SK-N-SH (cell line): ENCODE measurements around the gene NPC2. TPM values are rescaled to one million over a fixed set of nuclear protein-coding genes. Genes with fewer than 3 reads are reported as not detected.

Experiments used
- CTCF ChIA-PET: fragments of 300-600, 350-600 bp; formaldehyde crosslinking; extraction: SDS; loops from one replicate; lab custom pipeline; 2021; lab: Yijun Ruan, JAX
- POLR2A ChIA-PET: fragments of 350-600 bp; sonication (Branson Sonifier 250); formaldehyde crosslinking; extraction: SDS; loops from one replicate; lab custom pipeline; 2020; ENCODE audit warnings: antibody characterized with exemption, inconsistent platforms; lab: Yijun Ruan, JAX
- DNase-seq: peaks from one replicate; pipeline ENCODE4 v3.0.0; 2012
- H2AFZ ChIP-seq: fragments of 200-600 bp; sonication (generic); 2 replicates; pipeline ENCODE4 v1.8.1; 2016; ENCODE audit warnings: antibody characterized with exemption, mild to moderate bottlenecking, low read depth
- H3F3A ChIP-seq: fragments of 200-600 bp; sonication (generic); replicated peaks from 2 replicates; pipeline ENCODE3; 2016; ENCODE audit warnings: antibody characterized with exemption, mild to moderate bottlenecking; ENCODE audit not compliant: insufficient read depth
- H3K27ac ChIP-seq, 2 experiments: fragments of 200-500 bp in 1 of 2; fragments of 200-600 bp in 1 of 2; sonication (Bioruptor generic) in 1 of 2; sonication (generic), shearing (Covaris generic) in 1 of 2; 2 replicates each; pipeline versions ENCODE4 v1.5.1 to v1.6.1; 2014 to 2016; ENCODE audit warnings: low read depth in 2 of 2, inconsistent platforms in 1 of 2, low read length in 1 of 2, mild to moderate bottlenecking in 1 of 2, mixed read lengths in 1 of 2
- H3K27me3 ChIP-seq: fragments of 200-600 bp; sonication (generic), shearing (Covaris generic); 2 replicates; pipeline ENCODE4 v1.6.1; 2016; ENCODE audit warnings: mixed run types; ENCODE audit not compliant: insufficient read depth
- H3K36me3 ChIP-seq, 2 experiments: fragments of 200-500 bp in 1 of 2; fragments of 200-600 bp in 1 of 2; sonication (Bioruptor generic) in 1 of 2; sonication (generic) in 1 of 2; replicated peaks in 1 of 2; 2 replicates each; pipeline versions ENCODE3 to v1.5.1; 2014 to 2016; ENCODE audit warnings: low read length in 1 of 2, mild to moderate bottlenecking in 1 of 2; ENCODE audit not compliant: insufficient read depth in 2 of 2, control insufficient read depth in 1 of 2
- H3K4me1 ChIP-seq, 2 experiments: fragments of 200-500 bp in 1 of 2; fragments of 200-600 bp in 1 of 2; sonication (Bioruptor generic) in 1 of 2; sonication (generic), shearing (Covaris generic) in 1 of 2; 2 replicates each; pipeline versions ENCODE4 v1.5.1 to v1.6.1; 2014 to 2016; ENCODE audit warnings: low read depth in 1 of 2, low read length in 1 of 2, mixed run types in 1 of 2; ENCODE audit not compliant: insufficient read depth in 2 of 2, control insufficient read depth in 1 of 2
- H3K4me2 ChIP-seq: fragments of 200-600 bp; sonication (generic), shearing (Covaris generic); 2 replicates; pipeline ENCODE4 v1.6.1; 2017; ENCODE audit warnings: mixed run types
- H3K4me3 ChIP-seq, 2 experiments: fragments of 200-500 bp in 1 of 2; fragments of 200-600 bp in 1 of 2; sonication (Bioruptor generic) in 1 of 2; sonication (generic), shearing (Covaris generic) in 1 of 2; 2 replicates each; pipeline versions ENCODE4 v1.5.1 to v1.8.1; 2014 to 2016; ENCODE audit warnings: low read depth in 2 of 2, inconsistent platforms in 1 of 2, low read length in 1 of 2, mild to moderate bottlenecking in 1 of 2, mixed read lengths in 1 of 2, moderate library complexity in 1 of 2
- H3K79me2 ChIP-seq: fragments of 200-600 bp; sonication (generic); 2 replicates; pipeline ENCODE4 v1.8.1; 2017; ENCODE audit warnings: mild to moderate bottlenecking; ENCODE audit not compliant: insufficient read depth
- H3K9ac ChIP-seq: fragments of 200-600 bp; sonication (generic); 2 replicates; pipeline ENCODE4 v1.6.1; 2017; ENCODE audit warnings: mixed run types
- H3K9me2 ChIP-seq: fragments of 200-600 bp; sonication (generic); 2 replicates; pipeline ENCODE4 v1.6.1; 2017; ENCODE audit warnings: mixed run types
- H3K9me3 ChIP-seq: fragments of 200-600 bp; sonication (generic); 2 replicates; pipeline ENCODE4 v1.6.1; 2017; ENCODE audit warnings: mixed run types, mild to moderate bottlenecking, moderate library complexity
- H4K20me1 ChIP-seq: fragments of 200-600 bp; sonication (generic); 2 replicates; pipeline ENCODE4 v1.6.1; 2017; ENCODE audit warnings: mild to moderate bottlenecking, mixed run types; ENCODE audit not compliant: insufficient read depth
- EZH2phosphoT487 ChIP-seq: fragments of 200-600 bp; sonication (generic); IDR thresholded peaks from 2 replicates; pipeline ENCODE4 v1.6.1; 2017; ENCODE audit warnings: low read depth, mixed run types, mild to moderate bottlenecking, antibody characterized with exemption, moderate library complexity, borderline replicate concordance
- FOSL2 ChIP-seq: IDR thresholded peaks from 2 replicates; pipeline ENCODE4 v1.4.0; 2012; ENCODE audit warnings: low read depth, mild to moderate bottlenecking, moderate library complexity, borderline replicate concordance
- FOXJ3 ChIP-seq: sonication (generic); formaldehyde crosslinking; IDR thresholded peaks from 2 replicates; pipeline ENCODE4 v1.5.1; 2020; ENCODE audit warnings: mild to moderate bottlenecking, missing genetic modification reagents
- FOXM1 ChIP-seq: IDR thresholded peaks from 2 replicates; pipeline ENCODE4 v1.4.0; 2012; ENCODE audit warnings: low read depth, mild to moderate bottlenecking
- GABPA ChIP-seq: IDR thresholded peaks from 2 replicates; pipeline ENCODE4 v1.4.0; 2012; ENCODE audit warnings: low read depth, mild to moderate bottlenecking
- GATA2 ChIP-seq: sonication (generic); formaldehyde crosslinking; IDR thresholded peaks from 2 replicates; pipeline ENCODE4 v1.5.0; 2020; ENCODE audit warnings: mild to moderate bottlenecking, missing genetic modification reagents
- JUND ChIP-seq: IDR thresholded peaks from 2 replicates; pipeline ENCODE4 v1.4.0; 2012
- MEF2A ChIP-seq: IDR thresholded peaks from 2 replicates; pipeline ENCODE4 v1.4.0; 2012; ENCODE audit warnings: low read depth, borderline replicate concordance
- MXI1 ChIP-seq: IDR thresholded peaks from 2 replicates; pipeline ENCODE4 v1.6.1; 2012; ENCODE audit warnings: mild to moderate bottlenecking, low read depth, low read length, improper control_type of control experiment
- NFIC ChIP-seq: IDR thresholded peaks from 2 replicates; pipeline ENCODE4 v1.4.0; 2012; ENCODE audit warnings: borderline replicate concordance
- NRF1 ChIP-seq: IDR thresholded peaks from 2 replicates; pipeline ENCODE4 v1.6.1; 2012; ENCODE audit warnings: low read depth, mild to moderate bottlenecking, low read length
- RAD21 ChIP-seq: IDR thresholded peaks from 2 replicates; pipeline ENCODE4 v1.6.1; 2012; ENCODE audit warnings: mild to moderate bottlenecking, low read length
- RXRA ChIP-seq: IDR thresholded peaks from 2 replicates; pipeline ENCODE4 v1.4.0; 2012; ENCODE audit warnings: low read depth, mild to moderate bottlenecking, borderline replicate concordance
- SIN3A ChIP-seq: IDR thresholded peaks from 2 replicates; pipeline ENCODE4 v1.6.1; 2012; ENCODE audit warnings: low read depth, mild to moderate bottlenecking, low read length, moderate library complexity, borderline replicate concordance
- SMC3 ChIP-seq: IDR thresholded peaks from 2 replicates; pipeline ENCODE4 v1.6.1; 2012; ENCODE audit warnings: low read depth, low read length, improper control_type of control experiment
- TAF1 ChIP-seq: IDR thresholded peaks from 2 replicates; pipeline ENCODE4 v1.6.1; 2012; ENCODE audit warnings: low read depth, mild to moderate bottlenecking, low read length, moderate library complexity, borderline replicate concordance
- TEAD4 ChIP-seq: IDR thresholded peaks from 2 replicates; pipeline ENCODE4 v1.4.0; 2012; ENCODE audit warnings: mild to moderate bottlenecking, borderline replicate concordance; ENCODE audit not compliant: insufficient read depth
- YY1 ChIP-seq: IDR thresholded peaks from 2 replicates; pipeline ENCODE4 v1.4.0; 2012; ENCODE audit warnings: low read depth, mild to moderate bottlenecking
- WGBS: methylation state at CpG from one replicate; pipeline ENCODE4 v1.1.6; 2017; ENCODE audit warnings: low lambda C conversion rate; 5-methylcytosine and 5-hydroxymethylcytosine counted together
- polyA plus RNA-seq, 3 experiments: library from polyadenylated mRNA; depleted of rRNA; stranded (reverse); fragments of >200 nt; gene quantifications; 2 replicates each; pipeline ENCODE4 v1.2.3, GENCODE V29; 2012
- TF ChIP-seq, protein P1 (sequence below): IDR thresholded peaks from 2 replicates; pipeline ENCODE4 v1.6.1; 2012; ENCODE audit warnings: mild to moderate bottlenecking, low read depth, low read length, moderate library complexity
- TF ChIP-seq, protein P2 (sequence below): IDR thresholded peaks from 2 replicates; pipeline ENCODE4 v1.4.0; 2012; ENCODE audit warnings: low read depth, borderline replicate concordance
- TF ChIP-seq, protein P3 (sequence below): fragments of 150-350 bp; IDR thresholded peaks from 2 replicates; pipeline ENCODE4 v1.6.1; 2017; ENCODE audit warnings: antibody characterized with exemption, low read length, low read depth, borderline replicate concordance

The NPC2 gene
- polyA plus RNA-seq, 1 of the 3 experiments (the other 2 are of a cell fraction), result 522 TPM

DNA sequence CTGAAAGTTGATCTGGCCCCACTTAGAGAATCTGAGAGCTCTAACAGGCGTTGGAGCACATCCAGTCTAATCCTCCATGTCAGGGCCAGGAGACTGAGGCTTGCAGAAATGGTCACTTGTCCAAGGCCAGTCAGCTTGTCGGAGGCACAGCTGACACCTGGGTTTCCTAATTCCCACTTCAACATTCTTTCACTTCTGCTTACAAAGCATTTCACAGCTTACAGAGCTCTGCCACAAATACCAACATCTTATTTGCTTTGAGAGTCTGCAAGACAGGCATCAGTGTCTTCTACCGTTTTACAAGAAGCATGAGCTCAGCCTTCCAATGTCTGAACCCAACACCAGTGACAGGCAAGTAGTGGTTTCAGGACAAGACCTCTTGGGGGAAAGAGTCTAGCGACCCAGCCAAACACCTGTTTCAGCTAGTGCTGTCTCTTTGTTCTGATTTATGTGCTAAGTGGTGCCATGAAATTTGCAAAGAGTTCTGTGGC is 32.3 kb upstream of the NPC2 start:
- Histone ChIP-seq H4K20me1 (no peaks in the 10 kb centered on the region), H2AFZ (no peak overlapping the region), H3K27ac (no peak overlapping the region), H3F3A (no peaks in the 10 kb centered on the region), H3K27me3 (no peaks in the 10 kb centered on the region), H3K4me1 (no peaks in the 10 kb centered on the region; a peak in 1 of 4 replicates), H3K36me3 (peaks cover 15 to 56% of the 10 kb centered on the region in 2 experiments), H3K4me2 (no peak overlapping the region), H3K4me3 (no peak overlapping the region), H3K9ac (no peak overlapping the region), H3K9me2 (no peaks in the 10 kb centered on the region), H3K9me3 (no peaks in the 10 kb centered on the region), H3K79me2 (peaks cover 5% of the 10 kb centered on the region; the same call in 1 of the 2 replicates)
- TF ChIP-seq FOXJ3 (no peak), JUND (no peak), MXI1 (no peak), YY1 (no peak), GATA2 (CRISPR knock-in tag) (no peak), MEF2A (no peak), FOSL2 (no peak), TAF1 (no peak), NRF1 (no peak), RXRA (no peak), RAD21 (no peak)
- TF ChIP-seq, protein P1, sequence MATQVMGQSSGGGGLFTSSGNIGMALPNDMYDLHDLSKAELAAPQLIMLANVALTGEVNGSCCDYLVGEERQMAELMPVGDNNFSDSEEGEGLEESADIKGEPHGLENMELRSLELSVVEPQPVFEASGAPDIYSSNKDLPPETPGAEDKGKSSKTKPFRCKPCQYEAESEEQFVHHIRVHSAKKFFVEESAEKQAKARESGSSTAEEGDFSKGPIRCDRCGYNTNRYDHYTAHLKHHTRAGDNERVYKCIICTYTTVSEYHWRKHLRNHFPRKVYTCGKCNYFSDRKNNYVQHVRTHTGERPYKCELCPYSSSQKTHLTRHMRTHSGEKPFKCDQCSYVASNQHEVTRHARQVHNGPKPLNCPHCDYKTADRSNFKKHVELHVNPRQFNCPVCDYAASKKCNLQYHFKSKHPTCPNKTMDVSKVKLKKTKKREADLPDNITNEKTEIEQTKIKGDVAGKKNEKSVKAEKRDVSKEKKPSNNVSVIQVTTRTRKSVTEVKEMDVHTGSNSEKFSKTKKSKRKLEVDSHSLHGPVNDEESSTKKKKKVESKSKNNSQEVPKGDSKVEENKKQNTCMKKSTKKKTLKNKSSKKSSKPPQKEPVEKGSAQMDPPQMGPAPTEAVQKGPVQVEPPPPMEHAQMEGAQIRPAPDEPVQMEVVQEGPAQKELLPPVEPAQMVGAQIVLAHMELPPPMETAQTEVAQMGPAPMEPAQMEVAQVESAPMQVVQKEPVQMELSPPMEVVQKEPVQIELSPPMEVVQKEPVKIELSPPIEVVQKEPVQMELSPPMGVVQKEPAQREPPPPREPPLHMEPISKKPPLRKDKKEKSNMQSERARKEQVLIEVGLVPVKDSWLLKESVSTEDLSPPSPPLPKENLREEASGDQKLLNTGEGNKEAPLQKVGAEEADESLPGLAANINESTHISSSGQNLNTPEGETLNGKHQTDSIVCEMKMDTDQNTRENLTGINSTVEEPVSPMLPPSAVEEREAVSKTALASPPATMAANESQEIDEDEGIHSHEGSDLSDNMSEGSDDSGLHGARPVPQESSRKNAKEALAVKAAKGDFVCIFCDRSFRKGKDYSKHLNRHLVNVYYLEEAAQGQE, result no peak
- TF ChIP-seq, protein P2, sequence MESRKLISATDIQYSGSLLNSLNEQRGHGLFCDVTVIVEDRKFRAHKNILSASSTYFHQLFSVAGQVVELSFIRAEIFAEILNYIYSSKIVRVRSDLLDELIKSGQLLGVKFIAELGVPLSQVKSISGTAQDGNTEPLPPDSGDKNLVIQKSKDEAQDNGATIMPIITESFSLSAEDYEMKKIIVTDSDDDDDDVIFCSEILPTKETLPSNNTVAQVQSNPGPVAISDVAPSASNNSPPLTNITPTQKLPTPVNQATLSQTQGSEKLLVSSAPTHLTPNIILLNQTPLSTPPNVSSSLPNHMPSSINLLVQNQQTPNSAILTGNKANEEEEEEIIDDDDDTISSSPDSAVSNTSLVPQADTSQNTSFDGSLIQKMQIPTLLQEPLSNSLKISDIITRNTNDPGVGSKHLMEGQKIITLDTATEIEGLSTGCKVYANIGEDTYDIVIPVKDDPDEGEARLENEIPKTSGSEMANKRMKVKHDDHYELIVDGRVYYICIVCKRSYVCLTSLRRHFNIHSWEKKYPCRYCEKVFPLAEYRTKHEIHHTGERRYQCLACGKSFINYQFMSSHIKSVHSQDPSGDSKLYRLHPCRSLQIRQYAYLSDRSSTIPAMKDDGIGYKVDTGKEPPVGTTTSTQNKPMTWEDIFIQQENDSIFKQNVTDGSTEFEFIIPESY, result no peak
- WGBS, result 77% methylated on average over 4 of the region's 4 CpGs
- CTCF ChIA-PET, result interaction anchor here (1.0 to 4.1 kb wide), 8 partner anchors 11 to 87 kb away, joined by 3 to 22 read pairs (median 4); no protein-coding TSS in a partner anchor
- no peak for DNase-seq
- POLR2A ChIA-PET, result no interaction called here

DNA sequence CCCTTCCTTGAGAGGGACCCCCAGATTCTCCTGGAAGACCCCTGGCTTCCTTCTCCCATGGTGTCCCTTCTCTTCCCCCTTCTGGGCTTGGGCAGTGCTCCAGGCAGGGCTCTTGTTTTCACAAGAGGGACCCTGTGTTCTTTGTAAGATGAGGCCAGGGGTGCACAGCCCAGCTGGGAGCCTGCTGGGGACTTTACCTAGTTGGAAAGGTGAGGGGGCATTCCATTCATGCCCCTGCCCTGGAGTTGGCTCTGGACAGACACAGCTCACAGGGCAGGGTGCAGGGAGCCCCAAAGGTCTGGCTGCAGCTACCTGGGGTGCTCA is 31.7 kb upstream of the NPC2 start:
- no peak overlapping the region for H3K4me3 ChIP-seq
- no peaks in the 10 kb centered on the region for H3K9me2 ChIP-seq
- 0 out of 2 replicates have a peak, but pooled peaks cover under 1% of the 10 kb centered on the region for H3K79me2 ChIP-seq
- no peak overlapping the region for H3K27ac ChIP-seq
- H3K27me3 ChIP-seq, result no peaks in the 10 kb centered on the region
- no peaks in the 10 kb centered on the region for H4K20me1 ChIP-seq
- H3K9ac ChIP-seq, result no peak overlapping the region
- no peaks in the 10 kb centered on the region for H3K9me3 ChIP-seq
- H3K36me3 ChIP-seq, result peaks cover 19 to 53% of the 10 kb centered on the region in 2 experiments
- POLR2A ChIA-PET, result no interaction called here
- H2AFZ ChIP-seq, result no peak overlapping the region
- DNase-seq, result no peak
- CTCF ChIA-PET, result interaction anchor here (1.0 to 4.1 kb wide), 6 partner anchors 11 to 88 kb away, joined by 3 to 22 read pairs (median 4); no protein-coding TSS in a partner anchor
- H3F3A ChIP-seq, result no peaks in the 10 kb centered on the region
- no peaks in the 10 kb centered on the region; a peak in 1 of 4 replicates for H3K4me1 ChIP-seq
- H3K4me2 ChIP-seq, result no peak overlapping the region
- no peak for TF ChIP-seq EZH2phosphoT487
- no peak for TF ChIP-seq JUND
- TF ChIP-seq TEAD4, result no peak
- TF ChIP-seq, protein P3, sequence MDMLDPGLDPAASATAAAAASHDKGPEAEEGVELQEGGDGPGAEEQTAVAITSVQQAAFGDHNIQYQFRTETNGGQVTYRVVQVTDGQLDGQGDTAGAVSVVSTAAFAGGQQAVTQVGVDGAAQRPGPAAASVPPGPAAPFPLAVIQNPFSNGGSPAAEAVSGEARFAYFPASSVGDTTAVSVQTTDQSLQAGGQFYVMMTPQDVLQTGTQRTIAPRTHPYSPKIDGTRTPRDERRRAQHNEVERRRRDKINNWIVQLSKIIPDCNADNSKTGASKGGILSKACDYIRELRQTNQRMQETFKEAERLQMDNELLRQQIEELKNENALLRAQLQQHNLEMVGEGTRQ, result no peak
- no peak for TF ChIP-seq FOXM1
- TF ChIP-seq GABPA, result no peak
- TF ChIP-seq NFIC, result no peak
- no peak for TF ChIP-seq FOXJ3
- TF ChIP-seq SIN3A, result no peak
- TF ChIP-seq NRF1, result no peak
- TF ChIP-seq SMC3, result no peak
- no peak for TF ChIP-seq YY1
- no peak for TF ChIP-seq TAF1
